Mammary epithelial cell (primary cell): ENCODE data around the gene FMN1.

ENCODE experiments used
- CTCF ChIP-seq, 2 donors: IDR thresholded peaks in 1 of 2; conservative IDR thresholded peaks in 1 of 2; 2 replicates each; pipeline ENCODE4 v1.5.1; 2011 to 2012; ENCODE audit warnings: inconsistent platforms in 2 of 2, low read length in 2 of 2, mild to moderate bottlenecking in 2 of 2, control low read depth in 1 of 2, low read depth in 1 of 2; ENCODE audit not compliant: insufficient read depth in 1 of 2; ENCODE audit errors: extremely low read depth in 1 of 2
- EZH2 ChIP-seq: IDR thresholded peaks from 2 replicates; pipeline ENCODE4 v1.6.1; 2012; ENCODE audit warnings: low read length, inconsistent platforms, borderline replicate concordance

GRCh38 chr15:32983679-32984078 is 210.8 kb downstream of the FMN1 start:
- no peak for TF ChIP-seq CTCF (conservative IDR thresholded peaks at IDR 0.05 in 1 of 2, IDR thresholded peaks at IDR 0.05 in 1 of 2; ENCODE audit: extremely low read depth in 1 of 2, insufficient read depth in 1 of 2, low read depth in 1 of 2, low read length in 2 of 2)
- no peak for TF ChIP-seq EZH2
